ENCODE results near the gene ODF4.

ODF4 gene

DNA sequence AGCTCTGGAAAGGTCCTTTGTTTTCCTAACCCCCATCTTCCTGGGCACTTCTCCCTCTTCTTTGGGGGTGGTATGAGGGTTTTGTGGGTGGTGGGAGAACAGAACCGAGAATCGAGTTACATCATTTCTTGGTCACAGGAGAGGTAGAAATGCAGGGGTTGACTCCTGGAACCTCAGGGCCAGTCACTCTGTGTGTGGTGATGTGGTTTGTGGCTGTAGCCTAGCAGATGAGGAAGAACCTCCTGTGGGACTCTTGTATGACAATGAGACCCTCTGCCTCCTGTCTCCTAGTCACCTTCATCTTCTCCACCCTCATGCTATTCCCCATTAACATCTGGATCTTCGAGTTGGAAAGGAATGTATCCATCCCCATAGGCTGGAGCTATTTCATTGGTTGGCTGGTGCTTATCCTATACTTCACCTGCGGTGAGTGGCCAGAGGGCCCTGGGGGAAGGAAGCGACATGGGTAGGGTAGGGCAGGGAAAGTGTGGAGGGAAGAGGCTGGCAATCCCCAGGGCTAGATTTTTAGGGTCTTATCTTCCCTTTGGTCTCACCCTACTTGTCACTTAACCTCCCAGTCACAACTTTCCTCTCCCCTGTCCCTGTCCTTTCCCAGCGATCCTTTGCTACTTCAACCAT lies 5.5 kb downstream of the ODF4 start:
- TF ChIP-seq, protein P1, sequence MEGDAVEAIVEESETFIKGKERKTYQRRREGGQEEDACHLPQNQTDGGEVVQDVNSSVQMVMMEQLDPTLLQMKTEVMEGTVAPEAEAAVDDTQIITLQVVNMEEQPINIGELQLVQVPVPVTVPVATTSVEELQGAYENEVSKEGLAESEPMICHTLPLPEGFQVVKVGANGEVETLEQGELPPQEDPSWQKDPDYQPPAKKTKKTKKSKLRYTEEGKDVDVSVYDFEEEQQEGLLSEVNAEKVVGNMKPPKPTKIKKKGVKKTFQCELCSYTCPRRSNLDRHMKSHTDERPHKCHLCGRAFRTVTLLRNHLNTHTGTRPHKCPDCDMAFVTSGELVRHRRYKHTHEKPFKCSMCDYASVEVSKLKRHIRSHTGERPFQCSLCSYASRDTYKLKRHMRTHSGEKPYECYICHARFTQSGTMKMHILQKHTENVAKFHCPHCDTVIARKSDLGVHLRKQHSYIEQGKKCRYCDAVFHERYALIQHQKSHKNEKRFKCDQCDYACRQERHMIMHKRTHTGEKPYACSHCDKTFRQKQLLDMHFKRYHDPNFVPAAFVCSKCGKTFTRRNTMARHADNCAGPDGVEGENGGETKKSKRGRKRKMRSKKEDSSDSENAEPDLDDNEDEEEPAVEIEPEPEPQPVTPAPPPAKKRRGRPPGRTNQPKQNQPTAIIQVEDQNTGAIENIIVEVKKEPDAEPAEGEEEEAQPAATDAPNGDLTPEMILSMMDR (IDR thresholded peaks at IDR 0.05): no peak

GRCh38 chr17:8345951-8346665 lies 6.5 kb downstream of the ODF4 start:
- TF ChIP-seq, protein P1 (IDR thresholded peaks at IDR 0.05): no peak

DNA sequence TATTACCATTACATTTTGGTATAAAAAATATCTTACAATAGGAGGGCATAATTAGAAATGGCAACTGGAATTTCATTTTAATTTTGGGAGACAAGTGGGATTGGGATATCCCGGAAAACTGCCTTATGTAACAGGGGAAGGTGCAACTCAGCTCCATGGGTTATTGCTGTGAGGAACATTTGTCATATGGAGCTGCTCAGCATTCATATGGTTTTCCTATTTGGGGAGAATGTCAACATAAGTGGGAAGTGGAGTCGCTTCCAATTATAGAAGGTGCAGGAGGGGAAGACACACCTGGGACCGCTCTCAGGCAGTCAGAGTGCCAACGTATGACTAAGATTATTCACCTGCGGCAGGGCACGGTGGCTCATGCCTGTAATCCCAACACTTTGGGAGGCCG lies 10.7 kb downstream of the ODF4 start:
- TF ChIP-seq, protein P1 (IDR thresholded peaks at IDR 0.05): no peak

- TF ChIP-seq, protein P1 (IDR thresholded peaks at IDR 0.05): no peak
These were observed 14.1 kb downstream of the ODF4 start for GRCh38 chr17:8353736-8354135.

DNA sequence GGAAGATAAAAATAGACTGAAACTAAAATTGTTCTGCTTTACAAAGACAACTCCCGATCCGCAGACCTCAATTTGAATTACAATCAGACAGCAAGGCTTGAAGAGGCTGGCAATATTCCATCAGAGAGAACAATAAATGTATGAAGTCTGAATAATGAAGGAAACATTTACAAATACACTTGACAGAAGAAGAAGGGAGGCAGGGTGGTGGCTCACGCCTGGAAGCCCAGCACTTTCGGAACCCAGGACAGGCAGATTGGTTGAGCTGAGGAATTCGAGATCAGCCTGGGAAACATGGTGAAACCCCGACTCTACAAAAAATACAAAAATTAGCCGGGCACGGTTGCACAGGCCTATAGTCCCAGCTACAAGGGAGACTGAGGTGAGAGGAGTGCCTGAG lies 14.6 kb downstream of the ODF4 start:
- TF ChIP-seq, protein P1 (IDR thresholded peaks at IDR 0.05): no peak

GRCh38 chr17:8357910-8358309 lies 18.3 kb downstream of the ODF4 start:
- TF ChIP-seq, protein P1 (IDR thresholded peaks at IDR 0.05): no peak

GRCh38 chr17:8359769-8360168 lies 20.1 kb downstream of the ODF4 start:
- TF ChIP-seq, protein P1 (IDR thresholded peaks at IDR 0.05): no peak
